CD4-positive, alpha-beta T cell treated with Interleukin-17A for 4 hours (primary cell): ENCODE data around the gene LHFPL2.
"Not testable (repeated sequence)": the region's sequence is repeated elsewhere in the genome, so short reads cannot be mapped to it uniquely, and the experiment has no call there.

Source experiments
- DNase-seq: peaks from one replicate; pipeline ENCODE4 v3.0.0-alpha.2; 2020; ENCODE audit warnings: mixed read lengths

Gene LHFPL2

GRCh38 chr5:78497573-78498533, 150.7 kb downstream of the LHFPL2 start:
- DNase-seq, result no peak

- DNase-seq, result no peak
Measured at GRCh38 chr5:78496373-78496772, 152.2 kb downstream of the LHFPL2 start.

GRCh38 chr5:78495800-78496199, 152.8 kb downstream of the LHFPL2 start:
- no peak for DNase-seq

GRCh38 chr5:78492650-78493049, 155.9 kb downstream of the LHFPL2 start:
- no peak for DNase-seq

- DNase-seq, result no peak
Measured at GRCh38 chr5:78492224-78492623, 156.3 kb downstream of the LHFPL2 start.

GRCh38 chr5:78490709-78491485, 157.7 kb downstream of the LHFPL2 start:
- no peak for DNase-seq

GRCh38 chr5:78487846-78488245, 160.7 kb downstream of the LHFPL2 start:
- DNase-seq, result no peak

- no peak for DNase-seq
Measured at GRCh38 chr5:78486218-78486617, 162.4 kb downstream of the LHFPL2 start.

- no peak for DNase-seq
Measured at GRCh38 chr5:78483809-78484521, 164.6 kb downstream of the LHFPL2 start.

- DNase-seq, result no peak
Measured at GRCh38 chr5:78482948-78483347, 165.6 kb downstream of the LHFPL2 start.

GRCh38 chr5:78476795-78477194, 171.8 kb downstream of the LHFPL2 start:
- DNase-seq, result no peak

- DNase-seq, result no peak
Measured at GRCh38 chr5:78475370-78475769, 173.2 kb downstream of the LHFPL2 start.

GRCh38 chr5:78473751-78474150, 174.8 kb downstream of the LHFPL2 start:
- no peak for DNase-seq

GRCh38 chr5:78472469-78473106, 176.0 kb downstream of the LHFPL2 start:
- no peak for DNase-seq

- DNase-seq, result no peak
Measured at GRCh38 chr5:78471896-78472295, 176.7 kb downstream of the LHFPL2 start.

GRCh38 chr5:78467752-78468357, 180.7 kb downstream of the LHFPL2 start:
- DNase-seq, result no peak

GRCh38 chr5:78467140-78467539, 181.4 kb downstream of the LHFPL2 start:
- no peak for DNase-seq

GRCh38 chr5:78458843-78459242, 189.7 kb downstream of the LHFPL2 start:
- DNase-seq, result no peak

- DNase-seq, result not testable (repeated sequence)
Measured at GRCh38 chr5:78457507-78457906, 191.1 kb downstream of the LHFPL2 start.

- no peak for DNase-seq
Measured at GRCh38 chr5:78449103-78449502, 199.5 kb downstream of the LHFPL2 start.

GRCh38 chr5:78447775-78448424, 200.7 kb downstream of the LHFPL2 start:
- DNase-seq, result no peak
